WTC11 (cell line): Measurements from ENCODE around the gene SIK2. TPM values are rescaled to one million over a fixed set of nuclear protein-coding genes. Genes with fewer than 3 reads are reported as not detected.
A peak's percentile ranks its signal among the peaks of the same experiment; 100 is the strongest.

ENCODE experiments used
- ATAC-seq: fragments of 200-7000 bp; cut with Tn5 transposase; 2 replicates; pipeline ENCODE4 v1.10.0; 2021; ENCODE audit warnings: mild to moderate bottlenecking, moderate library complexity
- CTCF ChIA-PET: fragments of 300-600 bp; sonication (Branson Sonifier 250); formaldehyde crosslinking; loops from one replicate; lab custom pipeline; 2021; ENCODE audit warnings: antibody characterized with exemption; lab: Charles Lee
- POLR2A ChIA-PET: fragments of 350-600 bp; sonication (Branson Sonifier 250); formaldehyde crosslinking; loops from one replicate; lab custom pipeline; 2021; ENCODE audit warnings: antibody characterized with exemption; lab: Charles Lee
- DNase-seq: peaks from one replicate; pipeline ENCODE4 v3.0.0; 2021; ENCODE audit warnings: low spot score
- H3K27ac Mint-ChIP-seq: 2 replicates; pipeline ENCODE4 v1.8.0; 2021; ENCODE audit warnings: mixed read lengths
- H3K27me3 Mint-ChIP-seq: 2 replicates; pipeline ENCODE4 v1.8.0; 2021; ENCODE audit warnings: low read depth, mild to moderate bottlenecking, moderate library complexity, mixed read lengths
- H3K36me3 Mint-ChIP-seq: 2 replicates; pipeline ENCODE4 v1.8.0; 2021; ENCODE audit warnings: mixed read lengths
- H3K4me1 Mint-ChIP-seq: 2 replicates; pipeline ENCODE4 v1.8.0; 2022; ENCODE audit warnings: mixed read lengths
- H3K4me3 Mint-ChIP-seq: 2 replicates; pipeline ENCODE4 v1.8.0; 2021; ENCODE audit warnings: mild to moderate bottlenecking, moderate library complexity, mixed read lengths
- H3K9me3 Mint-ChIP-seq: 2 replicates; pipeline ENCODE4 v1.8.0; 2021; ENCODE audit warnings: mixed read lengths
- ETV6 ChIP-seq: sonication (generic); formaldehyde crosslinking; IDR thresholded peaks from 2 replicates; pipeline ENCODE4 v1.8.1; 2022; ENCODE audit warnings: mild to moderate bottlenecking, missing genetic modification reagents
- GABPB1 ChIP-seq: sonication (generic); formaldehyde crosslinking; IDR thresholded peaks from 2 replicates; pipeline ENCODE4 v1.8.1; 2023; ENCODE audit warnings: mild to moderate bottlenecking, missing genetic modification reagents
- NR2C2 ChIP-seq: sonication (generic); formaldehyde crosslinking; IDR thresholded peaks from 2 replicates; pipeline ENCODE4 v1.8.0; 2022; ENCODE audit warnings: mild to moderate bottlenecking, missing genetic modification reagents
- STAT6 ChIP-seq: sonication (generic); formaldehyde crosslinking; conservative IDR thresholded peaks from 2 replicates; pipeline ENCODE4 v1.8.1; 2023; ENCODE audit warnings: mild to moderate bottlenecking, low read depth, missing genetic modification reagents, moderate library complexity
- ZNF317 ChIP-seq: sonication (generic); formaldehyde crosslinking; IDR thresholded peaks from 2 replicates; pipeline ENCODE4 v1.8.1; 2023; ENCODE audit warnings: low read depth, mild to moderate bottlenecking, moderate library complexity, missing genetic modification reagents, borderline replicate concordance
- ZNF396 ChIP-seq: fragments of 250-450 bp; sonication (Bioruptor Pico); IDR thresholded peaks from 2 replicates; pipeline ENCODE4 v1.8.0; 2021; ENCODE audit warnings: mild to moderate bottlenecking, moderate library complexity, borderline replicate concordance
- total RNA-seq: library from RNA; stranded (reverse); gene quantifications from 3 replicates; pipeline ENCODE4 v1.2.3, GENCODE V29; 2021
- TF ChIP-seq, protein P1 (sequence below): sonication (generic); formaldehyde crosslinking; IDR thresholded peaks from 2 replicates; pipeline ENCODE4 v1.8.0; 2022; ENCODE audit warnings: missing genetic modification reagents
- TF ChIP-seq, protein P2 (sequence below): sonication (generic); formaldehyde crosslinking; IDR thresholded peaks from 2 replicates; pipeline ENCODE4 v1.8.0; 2023; ENCODE audit warnings: missing genetic modification reagents, mild to moderate bottlenecking, borderline replicate concordance
- TF ChIP-seq, protein P3 (sequence below): sonication (generic); formaldehyde crosslinking; IDR thresholded peaks from 2 replicates; pipeline ENCODE4 v1.8.0; 2022; ENCODE audit warnings: mild to moderate bottlenecking, missing genetic modification reagents
- TF ChIP-seq, protein P4 (sequence below): fragments of 250-450 bp; sonication (Bioruptor Pico); IDR thresholded peaks from 2 replicates; pipeline ENCODE4 v2.1.2; 2022; ENCODE audit warnings: mild to moderate bottlenecking, moderate library complexity
- TF ChIP-seq, protein P5 (sequence below): sonication (generic); formaldehyde crosslinking; IDR thresholded peaks from 2 replicates; pipeline ENCODE4 v1.8.1; 2023; ENCODE audit warnings: mild to moderate bottlenecking, missing genetic modification reagents, moderate library complexity

Gene SIK2
- total RNA-seq, 1 experiment from 2014 or later: 7.2 TPM

DNA sequence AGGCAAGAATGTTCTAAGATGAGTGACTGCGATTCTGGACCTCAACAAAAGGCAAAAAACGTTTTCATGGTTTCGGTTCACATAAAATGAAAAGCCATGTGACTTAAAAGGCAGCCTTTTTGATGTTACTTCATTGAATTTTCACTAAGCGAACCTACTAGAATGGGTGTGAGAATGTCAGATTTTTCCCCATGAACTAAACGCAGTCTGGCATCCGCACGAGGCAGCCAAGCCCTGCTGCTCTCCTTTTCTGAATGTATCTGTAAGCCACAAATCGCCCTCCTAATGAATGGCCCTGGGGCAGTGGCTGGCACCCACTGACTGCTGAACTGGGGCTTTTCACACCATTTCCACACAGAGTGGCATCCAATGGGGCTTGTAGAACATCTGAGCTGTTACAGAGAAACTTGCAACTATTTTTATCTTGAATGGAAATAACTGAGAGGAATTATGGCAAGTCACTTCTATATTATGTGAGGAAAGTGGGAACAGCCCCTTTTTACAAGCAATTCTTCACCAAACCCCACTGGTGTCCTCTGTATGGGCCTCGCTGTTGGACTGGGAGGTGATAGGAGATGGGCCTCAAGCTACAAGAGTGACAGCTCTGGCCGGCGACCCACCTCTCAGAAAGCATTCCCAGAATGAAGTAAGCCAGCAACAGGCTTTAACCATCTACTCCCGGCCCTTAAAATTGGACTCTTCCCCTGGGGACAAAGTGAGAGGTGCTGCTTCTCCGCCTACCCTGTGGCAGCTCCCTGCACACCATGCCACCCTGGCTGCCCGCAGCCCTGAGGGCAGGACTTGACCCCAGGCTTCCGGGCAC, 134.6 kb downstream of the SIK2 start (continued):
- TF ChIP-seq, protein P1, sequence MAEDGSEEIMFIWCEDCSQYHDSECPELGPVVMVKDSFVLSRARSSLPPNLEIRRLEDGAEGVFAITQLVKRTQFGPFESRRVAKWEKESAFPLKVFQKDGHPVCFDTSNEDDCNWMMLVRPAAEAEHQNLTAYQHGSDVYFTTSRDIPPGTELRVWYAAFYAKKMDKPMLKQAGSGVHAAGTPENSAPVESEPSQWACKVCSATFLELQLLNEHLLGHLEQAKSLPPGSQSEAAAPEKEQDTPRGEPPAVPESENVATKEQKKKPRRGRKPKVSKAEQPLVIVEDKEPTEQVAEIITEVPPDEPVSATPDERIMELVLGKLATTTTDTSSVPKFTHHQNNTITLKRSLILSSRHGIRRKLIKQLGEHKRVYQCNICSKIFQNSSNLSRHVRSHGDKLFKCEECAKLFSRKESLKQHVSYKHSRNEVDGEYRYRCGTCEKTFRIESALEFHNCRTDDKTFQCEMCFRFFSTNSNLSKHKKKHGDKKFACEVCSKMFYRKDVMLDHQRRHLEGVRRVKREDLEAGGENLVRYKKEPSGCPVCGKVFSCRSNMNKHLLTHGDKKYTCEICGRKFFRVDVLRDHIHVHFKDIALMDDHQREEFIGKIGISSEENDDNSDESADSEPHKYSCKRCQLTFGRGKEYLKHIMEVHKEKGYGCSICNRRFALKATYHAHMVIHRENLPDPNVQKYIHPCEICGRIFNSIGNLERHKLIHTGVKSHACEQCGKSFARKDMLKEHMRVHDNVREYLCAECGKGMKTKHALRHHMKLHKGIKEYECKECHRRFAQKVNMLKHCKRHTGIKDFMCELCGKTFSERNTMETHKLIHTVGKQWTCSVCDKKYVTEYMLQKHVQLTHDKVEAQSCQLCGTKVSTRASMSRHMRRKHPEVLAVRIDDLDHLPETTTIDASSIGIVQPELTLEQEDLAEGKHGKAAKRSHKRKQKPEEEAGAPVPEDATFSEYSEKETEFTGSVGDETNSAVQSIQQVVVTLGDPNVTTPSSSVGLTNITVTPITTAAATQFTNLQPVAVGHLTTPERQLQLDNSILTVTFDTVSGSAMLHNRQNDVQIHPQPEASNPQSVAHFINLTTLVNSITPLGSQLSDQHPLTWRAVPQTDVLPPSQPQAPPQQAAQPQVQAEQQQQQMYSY (CRISPR knock-in tag): no peak

- H3K4me1 Mint-ChIP-seq: peaks cover 2% of the 10 kb centered on the region; the same call in 1 of the 2 replicates
- peaks cover 19% of the 10 kb centered on the region for H3K36me3 Mint-ChIP-seq
- TF ChIP-seq, protein P2, sequence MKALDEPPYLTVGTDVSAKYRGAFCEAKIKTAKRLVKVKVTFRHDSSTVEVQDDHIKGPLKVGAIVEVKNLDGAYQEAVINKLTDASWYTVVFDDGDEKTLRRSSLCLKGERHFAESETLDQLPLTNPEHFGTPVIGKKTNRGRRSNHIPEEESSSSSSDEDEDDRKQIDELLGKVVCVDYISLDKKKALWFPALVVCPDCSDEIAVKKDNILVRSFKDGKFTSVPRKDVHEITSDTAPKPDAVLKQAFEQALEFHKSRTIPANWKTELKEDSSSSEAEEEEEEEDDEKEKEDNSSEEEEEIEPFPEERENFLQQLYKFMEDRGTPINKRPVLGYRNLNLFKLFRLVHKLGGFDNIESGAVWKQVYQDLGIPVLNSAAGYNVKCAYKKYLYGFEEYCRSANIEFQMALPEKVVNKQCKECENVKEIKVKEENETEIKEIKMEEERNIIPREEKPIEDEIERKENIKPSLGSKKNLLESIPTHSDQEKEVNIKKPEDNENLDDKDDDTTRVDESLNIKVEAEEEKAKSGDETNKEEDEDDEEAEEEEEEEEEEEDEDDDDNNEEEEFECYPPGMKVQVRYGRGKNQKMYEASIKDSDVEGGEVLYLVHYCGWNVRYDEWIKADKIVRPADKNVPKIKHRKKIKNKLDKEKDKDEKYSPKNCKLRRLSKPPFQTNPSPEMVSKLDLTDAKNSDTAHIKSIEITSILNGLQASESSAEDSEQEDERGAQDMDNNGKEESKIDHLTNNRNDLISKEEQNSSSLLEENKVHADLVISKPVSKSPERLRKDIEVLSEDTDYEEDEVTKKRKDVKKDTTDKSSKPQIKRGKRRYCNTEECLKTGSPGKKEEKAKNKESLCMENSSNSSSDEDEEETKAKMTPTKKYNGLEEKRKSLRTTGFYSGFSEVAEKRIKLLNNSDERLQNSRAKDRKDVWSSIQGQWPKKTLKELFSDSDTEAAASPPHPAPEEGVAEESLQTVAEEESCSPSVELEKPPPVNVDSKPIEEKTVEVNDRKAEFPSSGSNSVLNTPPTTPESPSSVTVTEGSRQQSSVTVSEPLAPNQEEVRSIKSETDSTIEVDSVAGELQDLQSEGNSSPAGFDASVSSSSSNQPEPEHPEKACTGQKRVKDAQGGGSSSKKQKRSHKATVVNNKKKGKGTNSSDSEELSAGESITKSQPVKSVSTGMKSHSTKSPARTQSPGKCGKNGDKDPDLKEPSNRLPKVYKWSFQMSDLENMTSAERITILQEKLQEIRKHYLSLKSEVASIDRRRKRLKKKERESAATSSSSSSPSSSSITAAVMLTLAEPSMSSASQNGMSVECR (CRISPR knock-in tag): no peak
- TF ChIP-seq, protein P3, sequence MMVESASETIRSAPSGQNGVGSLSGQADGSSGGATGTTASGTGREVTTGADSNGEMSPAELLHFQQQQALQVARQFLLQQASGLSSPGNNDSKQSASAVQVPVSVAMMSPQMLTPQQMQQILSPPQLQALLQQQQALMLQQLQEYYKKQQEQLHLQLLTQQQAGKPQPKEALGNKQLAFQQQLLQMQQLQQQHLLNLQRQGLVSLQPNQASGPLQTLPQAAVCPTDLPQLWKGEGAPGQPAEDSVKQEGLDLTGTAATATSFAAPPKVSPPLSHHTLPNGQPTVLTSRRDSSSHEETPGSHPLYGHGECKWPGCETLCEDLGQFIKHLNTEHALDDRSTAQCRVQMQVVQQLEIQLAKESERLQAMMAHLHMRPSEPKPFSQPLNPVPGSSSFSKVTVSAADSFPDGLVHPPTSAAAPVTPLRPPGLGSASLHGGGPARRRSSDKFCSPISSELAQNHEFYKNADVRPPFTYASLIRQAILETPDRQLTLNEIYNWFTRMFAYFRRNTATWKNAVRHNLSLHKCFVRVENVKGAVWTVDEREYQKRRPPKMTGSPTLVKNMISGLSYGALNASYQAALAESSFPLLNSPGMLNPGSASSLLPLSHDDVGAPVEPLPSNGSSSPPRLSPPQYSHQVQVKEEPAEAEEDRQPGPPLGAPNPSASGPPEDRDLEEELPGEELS (CRISPR knock-in tag): no peak
- TF ChIP-seq, protein P1 (CRISPR knock-in tag): no peak
- TF ChIP-seq ZNF317 (CRISPR knock-in tag): no peak
- TF ChIP-seq, protein P4, sequence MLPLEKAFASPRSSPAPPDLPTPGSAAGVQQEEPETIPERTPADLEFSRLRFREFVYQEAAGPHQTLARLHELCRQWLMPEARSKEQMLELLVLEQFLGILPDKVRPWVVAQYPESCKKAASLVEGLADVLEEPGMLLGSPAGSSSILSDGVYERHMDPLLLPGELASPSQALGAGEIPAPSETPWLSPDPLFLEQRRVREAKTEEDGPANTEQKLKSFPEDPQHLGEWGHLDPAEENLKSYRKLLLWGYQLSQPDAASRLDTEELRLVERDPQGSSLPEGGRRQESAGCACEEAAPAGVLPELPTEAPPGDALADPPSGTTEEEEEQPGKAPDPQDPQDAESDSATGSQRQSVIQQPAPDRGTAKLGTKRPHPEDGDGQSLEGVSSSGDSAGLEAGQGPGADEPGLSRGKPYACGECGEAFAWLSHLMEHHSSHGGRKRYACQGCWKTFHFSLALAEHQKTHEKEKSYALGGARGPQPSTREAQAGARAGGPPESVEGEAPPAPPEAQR (CRISPR knock-in tag): no peak
- no peak for TF ChIP-seq ETV6
- no peak for TF ChIP-seq NR2C2 (CRISPR knock-in tag)
- TF ChIP-seq GABPB1 (CRISPR knock-in tag): no peak
- TF ChIP-seq STAT6 (CRISPR knock-in tag): no peak
- TF ChIP-seq, protein P5, sequence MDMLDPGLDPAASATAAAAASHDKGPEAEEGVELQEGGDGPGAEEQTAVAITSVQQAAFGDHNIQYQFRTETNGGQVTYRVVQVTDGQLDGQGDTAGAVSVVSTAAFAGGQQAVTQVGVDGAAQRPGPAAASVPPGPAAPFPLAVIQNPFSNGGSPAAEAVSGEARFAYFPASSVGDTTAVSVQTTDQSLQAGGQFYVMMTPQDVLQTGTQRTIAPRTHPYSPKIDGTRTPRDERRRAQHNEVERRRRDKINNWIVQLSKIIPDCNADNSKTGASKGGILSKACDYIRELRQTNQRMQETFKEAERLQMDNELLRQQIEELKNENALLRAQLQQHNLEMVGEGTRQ (CRISPR knock-in tag): no peak
- TF ChIP-seq ZNF396 (CRISPR knock-in tag): no peak
- ATAC-seq (no peak), DNase-seq (no peak)
- peak overlapping the region; percentile 83 for H3K27ac Mint-ChIP-seq
- ChIA-PET POLR2A (interaction anchor here (0.9 kb wide), 1 partner anchor 198 kb away, joined by 3 read pairs; no protein-coding TSS in a partner anchor), CTCF (no interaction called here)
- no peaks in the 10 kb centered on the region for H3K9me3 Mint-ChIP-seq
- no peaks in the 10 kb centered on the region for H3K27me3 Mint-ChIP-seq
- no peak overlapping the region for H3K4me3 Mint-ChIP-seq
Observed at GRCh38 chr11:111737444-111738210, 135.4 kb downstream of the SIK2 start.
